Peyer's patch (tissue), 4 donors: ENCODE measurements around the gene KIF18B.

ENCODE experiments used
- POLR2A ChIP-seq, 2 donors: fragments of 450-650 bp; IDR thresholded peaks; one replicate each; pipeline ENCODE4 v1.5.1; 2017; ENCODE audit warnings: antibody characterized with exemption in 2 of 2, mild to moderate bottlenecking in 2 of 2, moderate library complexity in 2 of 2
- TF ChIP-seq, protein P1 (sequence below), 6 experiments: fragments of 450-650 bp in 4 of 6; fragments of 200-600 bp in 2 of 6; sonication (generic) in 1 of 6; IDR thresholded peaks; one replicate each; pipeline ENCODE4 v1.5.1; 2017 to 2019; ENCODE audit warnings: antibody characterized with exemption in 6 of 6, mild to moderate bottlenecking in 3 of 6, moderate library complexity in 1 of 6

DNA sequence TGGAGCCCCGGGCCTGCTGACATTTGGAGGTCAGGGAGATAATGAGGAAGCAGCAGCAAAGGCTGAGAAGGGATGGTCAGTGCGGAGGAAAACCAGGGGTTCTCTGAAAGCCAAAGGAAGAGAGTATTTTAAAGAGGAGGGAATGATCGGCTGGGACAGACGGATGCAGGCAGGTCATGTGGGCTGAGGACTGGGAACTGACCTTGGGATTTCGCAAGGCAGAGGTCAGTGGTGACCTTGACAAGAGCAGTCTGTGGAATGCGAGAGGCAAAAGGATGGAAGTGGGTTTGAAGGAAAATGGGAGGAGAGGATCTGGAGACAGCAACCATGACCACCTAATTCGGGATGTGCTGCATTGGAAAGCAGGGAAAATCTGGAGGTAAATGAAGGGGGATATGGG is 58.6 kb downstream of the KIF18B start:
- TF ChIP-seq, protein P1, sequence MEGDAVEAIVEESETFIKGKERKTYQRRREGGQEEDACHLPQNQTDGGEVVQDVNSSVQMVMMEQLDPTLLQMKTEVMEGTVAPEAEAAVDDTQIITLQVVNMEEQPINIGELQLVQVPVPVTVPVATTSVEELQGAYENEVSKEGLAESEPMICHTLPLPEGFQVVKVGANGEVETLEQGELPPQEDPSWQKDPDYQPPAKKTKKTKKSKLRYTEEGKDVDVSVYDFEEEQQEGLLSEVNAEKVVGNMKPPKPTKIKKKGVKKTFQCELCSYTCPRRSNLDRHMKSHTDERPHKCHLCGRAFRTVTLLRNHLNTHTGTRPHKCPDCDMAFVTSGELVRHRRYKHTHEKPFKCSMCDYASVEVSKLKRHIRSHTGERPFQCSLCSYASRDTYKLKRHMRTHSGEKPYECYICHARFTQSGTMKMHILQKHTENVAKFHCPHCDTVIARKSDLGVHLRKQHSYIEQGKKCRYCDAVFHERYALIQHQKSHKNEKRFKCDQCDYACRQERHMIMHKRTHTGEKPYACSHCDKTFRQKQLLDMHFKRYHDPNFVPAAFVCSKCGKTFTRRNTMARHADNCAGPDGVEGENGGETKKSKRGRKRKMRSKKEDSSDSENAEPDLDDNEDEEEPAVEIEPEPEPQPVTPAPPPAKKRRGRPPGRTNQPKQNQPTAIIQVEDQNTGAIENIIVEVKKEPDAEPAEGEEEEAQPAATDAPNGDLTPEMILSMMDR (IDR thresholded peaks at IDR 0.05): no peak
- TF ChIP-seq POLR2A (IDR thresholded peaks at IDR 0.05): no peak
